Activated CD8-positive, alpha-beta memory T cell treated with anti-CD3 and anti-CD28 coated beads for 1 hour (primary cell): ENCODE results near the gene SHE.
"Not testable (repeated sequence)": the region's sequence is repeated elsewhere in the genome, so short reads cannot be mapped to it uniquely, and the experiment has no call there.

Experiments
- DNase-seq, 2 donors: peaks; one replicate each; pipeline ENCODE4 v3.0.0-alpha.2; 2020; ENCODE audit warnings: low read depth in 1 of 2; ENCODE audit errors: extremely low read depth in 1 of 2

SHE gene

DNA sequence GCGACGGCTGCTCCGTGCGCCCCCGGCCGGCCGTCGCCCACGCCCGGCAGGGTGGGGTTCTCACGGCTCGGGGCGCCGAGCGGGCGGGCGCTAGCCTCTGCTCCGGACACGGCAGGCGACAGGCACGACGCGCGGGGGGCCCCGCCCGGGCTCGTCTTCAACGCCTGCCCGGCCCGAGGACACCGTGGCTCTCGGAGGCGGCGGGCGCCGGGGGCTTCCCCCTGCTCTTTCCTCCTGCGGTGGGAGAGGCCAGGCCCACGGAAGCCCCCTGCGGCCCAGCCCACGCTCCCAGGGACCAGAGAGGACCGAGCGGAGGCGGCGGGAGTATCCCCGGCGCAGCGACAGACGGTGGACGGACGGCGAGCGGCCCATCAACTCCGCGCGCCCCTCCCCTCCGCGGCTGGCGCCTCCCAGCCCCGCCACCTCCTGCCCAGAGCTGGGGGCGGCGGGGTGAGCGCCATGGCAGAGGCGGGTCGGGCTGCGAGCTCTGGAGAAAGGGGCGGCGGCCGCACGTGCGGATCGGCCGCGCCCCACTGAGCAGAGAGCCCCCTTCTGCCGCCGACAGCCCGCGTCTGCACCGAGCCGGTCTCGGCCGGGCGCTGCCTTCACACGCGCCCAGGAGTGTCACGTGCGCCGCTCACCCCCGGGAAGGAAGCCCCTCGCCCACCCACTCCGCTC lies at the start of gene SHE, which contains the start of gene TDRD10:
SHE (minus strand) TSS at position 347 of the 678 bp plus-strand sequence. CDS start 386 bp downstream, outside the sequence.
TDRD10 (plus strand) TSS at position 154 of the 678 bp plus-strand sequence. CDS start 4,685 bp downstream, outside the sequence.
- no peak for DNase-seq

DNA sequence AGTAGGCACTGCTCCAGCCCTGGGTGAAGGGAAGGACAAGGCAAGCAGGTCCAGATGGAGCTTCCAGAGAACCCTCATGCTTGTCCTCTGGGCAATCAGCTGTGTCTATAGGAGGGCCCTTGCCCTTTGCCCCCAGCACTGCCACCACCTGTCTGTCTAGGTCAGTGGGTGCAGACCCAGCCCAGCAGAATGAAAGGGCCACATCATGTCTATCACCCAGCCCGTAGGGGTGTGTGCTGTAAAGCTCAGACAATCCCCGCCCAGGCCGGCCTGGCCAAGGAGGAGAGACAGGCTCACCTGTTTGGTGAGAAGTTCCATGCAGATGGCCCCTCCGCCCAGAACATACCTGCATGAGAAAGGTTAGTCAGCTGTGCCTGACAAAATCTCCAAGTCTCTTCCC lies 49.3 kb upstream of the SHE start:
- DNase-seq, result no peak

DNA sequence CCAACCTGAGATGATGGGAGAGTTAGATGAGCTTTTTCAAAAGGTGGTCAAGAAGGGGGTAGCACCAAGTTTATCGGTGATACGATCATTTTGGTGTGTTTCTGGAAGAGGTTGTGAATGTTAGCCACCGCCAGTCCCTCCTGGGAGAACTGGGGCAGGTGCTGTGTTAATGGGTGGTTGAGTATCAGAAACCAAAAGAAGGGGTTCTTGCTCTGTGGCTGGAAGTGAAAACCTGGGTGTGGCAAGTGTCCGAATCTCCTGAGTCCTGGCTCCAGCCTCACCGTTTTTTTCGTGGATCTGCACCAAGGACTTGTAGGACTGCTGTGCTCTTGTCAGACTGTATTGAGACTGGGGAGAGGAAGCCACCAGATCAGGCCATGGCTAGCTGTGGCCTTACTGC lies 48.4 kb upstream of the SHE start:
- no peak for DNase-seq

DNA sequence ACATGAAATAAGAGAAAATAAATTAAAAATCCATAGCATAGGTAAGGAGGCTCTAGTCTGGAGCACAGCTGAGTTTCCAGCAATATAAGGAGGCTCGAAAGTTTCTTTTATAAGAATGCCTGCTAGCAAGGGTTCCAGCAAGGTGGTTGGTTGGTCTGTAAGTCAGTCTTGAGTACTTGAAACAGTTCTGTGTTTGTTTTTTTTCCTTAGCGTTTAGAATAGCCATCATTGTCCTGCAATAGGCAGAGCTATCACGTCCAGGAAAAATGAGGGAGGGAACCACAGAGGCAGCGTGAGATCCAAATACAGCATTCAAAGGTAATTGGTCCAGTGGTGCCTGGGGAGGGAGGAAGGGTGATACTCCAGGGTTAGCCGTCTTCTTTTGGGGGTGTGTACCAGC lies 47.9 kb upstream of the SHE start:
- DNase-seq, result no peak

DNA sequence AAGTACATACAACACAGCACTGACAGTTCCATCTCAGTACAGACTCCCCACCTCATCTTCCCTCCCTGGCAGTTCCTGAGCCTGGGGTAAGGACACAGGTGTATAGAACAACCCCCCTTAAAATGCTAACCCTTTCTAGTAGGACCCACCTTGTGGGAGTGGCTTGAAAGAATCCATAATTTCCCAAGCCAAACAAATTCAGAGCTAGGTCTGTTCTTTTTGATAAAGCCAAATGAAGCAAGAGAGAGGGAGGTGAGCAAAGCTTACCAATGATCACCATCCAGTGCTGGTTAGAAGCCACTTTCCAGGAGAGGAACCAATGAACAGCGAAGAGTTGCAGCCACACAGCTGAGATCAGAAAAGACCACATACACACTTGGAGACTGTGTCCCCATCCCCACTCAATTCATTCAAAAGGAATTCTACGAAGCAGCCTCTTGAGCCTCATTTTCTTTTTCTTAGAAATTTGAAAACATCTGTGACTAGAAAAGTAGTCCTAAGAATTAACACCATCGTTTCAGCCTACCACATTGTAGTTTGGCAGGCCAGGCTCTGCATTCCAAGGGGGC lies 47.1 kb upstream of the SHE start:
- no peak for DNase-seq

DNA sequence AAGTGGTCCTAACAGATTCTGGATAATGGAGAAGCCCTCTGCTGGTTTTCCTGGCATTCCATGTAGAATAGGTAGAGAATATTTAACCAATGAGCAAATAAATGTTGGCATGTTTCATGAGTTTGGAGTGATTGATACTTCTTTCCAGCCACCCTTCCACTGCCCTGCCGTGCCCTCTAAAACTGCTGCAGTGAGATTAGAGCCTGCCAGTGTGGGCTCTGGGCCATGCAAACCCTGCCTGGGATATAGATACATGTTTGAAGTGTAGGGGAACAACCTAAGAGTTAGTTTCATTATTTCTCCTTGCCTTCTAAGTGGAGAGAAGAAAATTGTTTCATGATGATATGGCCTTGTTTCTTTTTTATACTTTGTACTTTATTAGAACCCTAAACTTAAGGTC lies 45.8 kb upstream of the SHE start:
- DNase-seq, result no peak

DNA sequence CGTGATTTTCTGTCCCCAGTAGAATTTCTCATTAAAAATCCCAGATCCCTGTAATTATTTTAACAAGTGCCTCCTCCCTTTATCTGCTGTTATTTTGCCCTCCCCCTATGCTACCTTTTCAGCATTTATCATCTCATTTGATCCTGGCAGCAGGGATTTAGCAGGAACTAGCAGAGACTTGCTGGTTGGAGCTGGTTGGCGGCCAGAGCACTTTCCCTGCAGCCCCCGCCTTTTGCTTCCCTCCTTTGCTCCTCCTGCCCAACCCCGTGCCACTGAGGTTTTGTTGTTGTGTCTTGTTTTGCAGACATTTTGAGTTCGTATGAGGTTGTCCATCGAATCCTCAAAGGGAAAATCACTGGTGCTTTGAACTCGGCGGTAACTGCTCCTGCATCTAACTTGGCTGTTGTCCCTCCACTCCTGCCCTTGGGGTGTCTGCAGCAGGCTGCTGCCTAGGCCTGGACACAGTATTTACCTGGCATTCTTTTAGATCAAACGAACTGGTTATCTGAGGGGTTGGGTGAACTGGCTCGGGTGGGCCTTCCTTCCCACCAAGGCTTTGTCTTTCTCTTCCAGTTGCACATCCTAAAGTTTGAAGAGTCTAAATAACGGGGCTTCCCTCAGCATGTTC lies 45.0 kb upstream of the SHE start:
- DNase-seq, result no peak

DNA sequence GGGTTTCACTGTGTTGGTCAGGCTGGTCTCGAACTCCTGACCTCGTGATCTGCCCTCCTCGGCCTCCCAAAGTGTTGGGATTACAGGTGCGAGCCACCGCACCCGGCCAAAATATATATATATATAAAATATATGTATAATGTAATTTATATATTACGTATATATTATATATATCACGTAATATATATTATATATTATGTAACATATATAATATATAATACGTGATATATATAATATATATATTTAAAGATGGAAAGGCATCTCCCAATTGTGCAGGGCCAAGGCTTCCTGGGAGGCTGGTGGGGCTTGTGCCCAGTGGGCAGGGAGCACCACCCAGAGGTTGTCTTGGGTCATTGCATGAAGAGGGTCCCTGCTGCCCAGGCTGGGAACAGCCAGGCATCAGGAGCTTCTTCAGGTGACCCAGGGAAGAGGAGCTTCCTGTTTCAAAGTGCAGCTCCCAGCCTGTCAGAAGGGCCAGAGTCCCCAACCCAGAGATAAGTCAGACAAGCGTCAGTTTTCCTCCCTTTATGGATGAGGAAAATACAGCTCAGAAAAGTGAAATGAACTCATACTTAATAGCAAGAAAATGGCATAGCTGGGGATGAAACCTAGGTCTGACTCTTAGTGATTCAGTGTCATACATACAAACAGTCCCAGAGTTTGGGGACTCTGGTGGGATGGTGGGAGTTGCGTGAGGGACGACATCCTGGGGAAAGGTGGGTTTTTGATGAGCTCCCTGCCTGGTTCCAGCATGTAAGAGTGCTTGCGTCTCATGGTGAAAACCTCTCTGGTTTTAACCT lies 44.3 kb upstream of the SHE start:
- DNase-seq, result peak in 1 of 2 donors; percentile 16

DNA sequence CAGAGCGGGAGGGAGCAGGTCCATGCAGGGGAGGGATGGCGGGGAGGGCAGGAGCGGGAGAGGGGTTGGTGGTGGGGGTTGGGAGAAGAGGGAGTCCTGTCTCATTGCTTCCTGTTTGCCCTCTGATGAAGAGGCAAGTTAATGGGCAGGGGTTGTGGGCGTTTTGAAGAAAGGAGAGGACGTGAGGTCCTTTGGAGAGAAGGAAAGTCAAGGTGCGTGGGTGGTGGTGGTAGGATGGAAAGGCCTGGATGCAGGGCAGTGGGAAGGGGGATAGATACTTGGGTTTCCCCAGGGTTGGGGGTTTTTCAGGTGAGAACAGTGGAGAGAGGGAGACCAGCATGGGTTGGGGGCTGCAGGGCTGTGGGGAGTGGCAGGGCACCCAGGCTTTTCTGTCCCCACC lies 39.0 kb upstream of the SHE start:
- DNase-seq, result no peak

DNA sequence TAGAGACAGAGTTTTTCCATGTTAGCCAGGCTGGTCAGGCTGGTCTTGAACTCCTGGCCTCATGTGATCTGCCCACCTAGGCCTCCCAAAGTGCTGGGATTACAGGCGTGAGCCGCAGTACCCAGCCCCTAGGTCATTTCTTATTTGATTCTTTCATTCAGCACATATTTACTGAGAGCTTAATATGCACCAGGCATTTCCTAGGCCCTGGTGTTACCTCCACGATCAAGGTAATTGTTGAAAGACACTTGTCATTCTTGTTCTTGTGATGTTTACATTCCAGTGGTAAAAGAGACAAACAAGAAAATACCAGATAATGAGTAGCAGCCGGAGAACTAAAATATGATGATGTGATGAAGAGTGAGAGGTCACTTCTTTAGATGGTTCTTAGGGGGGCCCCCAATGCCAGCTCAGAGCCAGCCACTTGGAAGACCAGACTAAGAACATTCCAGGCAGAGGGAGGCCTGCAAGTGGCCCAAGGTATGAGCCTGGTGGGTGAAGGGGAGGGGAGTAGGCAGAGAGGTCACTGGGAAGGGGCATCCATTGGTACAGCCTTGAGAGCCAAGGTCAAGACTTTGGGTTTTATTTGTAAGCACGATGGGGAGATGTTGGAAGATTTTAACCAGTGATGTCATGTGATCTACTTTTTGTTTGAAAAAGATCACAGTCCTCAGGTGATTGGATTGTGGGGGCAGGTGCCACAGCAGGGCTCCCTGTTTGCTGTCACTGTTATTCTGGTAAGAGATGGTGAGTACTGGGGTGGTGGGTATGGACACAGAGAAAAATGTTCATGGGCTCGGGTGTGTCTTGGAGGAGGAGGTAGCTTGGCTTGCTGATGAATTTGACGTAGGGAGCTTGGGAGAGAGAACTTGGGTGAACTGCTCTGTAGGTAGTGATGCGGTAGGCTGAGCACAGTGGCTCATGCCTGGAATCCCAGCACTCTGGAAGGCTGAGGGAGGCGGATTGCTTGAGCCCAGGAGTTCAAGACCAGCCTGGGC lies 37.6 kb upstream of the SHE start:
- DNase-seq, result no peak

DNA sequence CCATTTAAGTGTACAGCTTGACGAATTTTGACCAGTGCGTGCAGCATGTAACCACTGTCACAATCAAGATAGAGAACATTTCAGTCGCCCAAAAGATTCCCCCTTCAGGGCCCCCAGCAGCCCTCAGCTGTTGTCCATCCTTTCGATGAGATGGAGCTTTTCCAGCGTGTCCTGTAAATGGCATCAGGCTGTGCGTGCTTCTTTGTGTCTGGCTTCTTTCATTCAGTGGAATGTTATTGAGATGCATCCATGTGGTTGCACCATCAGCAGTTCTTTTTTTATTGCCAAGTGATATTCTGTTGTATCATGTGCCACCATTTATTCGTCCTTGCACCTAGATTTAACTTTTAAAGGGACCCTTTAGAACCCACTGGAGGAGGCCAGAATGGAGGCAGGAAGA lies 34.4 kb upstream of the SHE start:
- DNase-seq, result no peak

DNA sequence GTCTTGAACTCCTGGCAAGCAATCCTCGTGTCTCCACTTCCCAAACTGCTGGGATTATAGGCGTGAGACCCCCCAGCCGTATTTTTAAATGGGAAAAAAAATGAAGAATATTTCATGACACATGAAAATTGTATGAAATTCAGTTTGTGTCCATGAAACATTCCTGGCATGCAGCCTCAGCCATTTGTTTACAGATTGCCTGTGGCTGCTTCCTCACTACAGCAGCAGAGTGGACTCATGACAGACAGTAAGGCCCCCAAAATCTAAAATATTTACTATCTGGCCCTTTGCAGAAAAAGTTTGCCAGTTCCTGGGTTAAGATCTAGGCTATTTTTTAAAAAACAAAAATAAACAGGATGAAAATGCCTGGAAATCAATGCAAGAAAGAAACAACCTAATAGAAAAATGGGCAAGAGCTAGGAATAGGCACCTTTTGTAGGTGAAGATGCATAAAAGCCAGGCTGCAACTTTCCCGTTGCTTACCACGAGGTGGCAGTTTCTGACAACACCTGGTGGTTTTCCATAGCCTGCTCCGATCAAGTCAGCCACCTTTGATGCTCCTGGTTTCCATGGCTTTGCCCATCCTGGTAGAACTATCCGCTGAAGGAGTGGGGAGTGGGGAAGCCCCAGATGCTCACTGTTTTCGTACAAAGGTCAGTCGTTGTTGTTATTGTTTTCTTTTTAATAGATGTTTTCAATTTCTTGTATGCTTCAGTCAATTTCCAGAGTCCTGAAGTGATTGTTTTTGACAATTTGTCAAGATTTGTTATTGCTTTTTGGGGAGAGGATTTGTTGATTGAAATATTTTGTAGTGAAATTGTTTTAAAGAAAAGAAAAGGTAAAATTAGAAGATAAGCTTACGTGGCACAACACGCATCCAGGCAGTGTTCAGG lies 32.0 kb upstream of the SHE start:
- DNase-seq, result no peak

DNA sequence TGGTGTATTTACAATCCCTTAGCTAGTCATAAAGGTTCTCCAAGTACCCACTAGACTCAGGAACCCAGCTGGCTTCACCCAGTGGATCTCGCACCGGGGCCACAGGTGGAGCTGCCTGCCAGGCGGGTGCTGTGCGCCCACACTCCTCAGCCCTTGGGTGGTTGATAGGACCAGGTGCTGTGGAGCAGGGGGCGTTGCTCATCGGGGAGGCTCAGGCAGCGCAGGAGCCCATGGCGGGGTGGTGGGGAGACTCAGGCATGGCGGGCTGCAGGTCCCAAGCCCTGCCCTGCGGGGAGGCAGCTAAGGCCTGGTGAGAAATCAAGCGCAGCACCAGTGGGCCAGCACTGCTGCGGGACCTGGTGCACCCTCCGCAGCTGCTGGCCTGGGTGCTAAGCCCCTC lies 29.7 kb upstream of the SHE start:
- DNase-seq, result not testable (repeated sequence)

DNA sequence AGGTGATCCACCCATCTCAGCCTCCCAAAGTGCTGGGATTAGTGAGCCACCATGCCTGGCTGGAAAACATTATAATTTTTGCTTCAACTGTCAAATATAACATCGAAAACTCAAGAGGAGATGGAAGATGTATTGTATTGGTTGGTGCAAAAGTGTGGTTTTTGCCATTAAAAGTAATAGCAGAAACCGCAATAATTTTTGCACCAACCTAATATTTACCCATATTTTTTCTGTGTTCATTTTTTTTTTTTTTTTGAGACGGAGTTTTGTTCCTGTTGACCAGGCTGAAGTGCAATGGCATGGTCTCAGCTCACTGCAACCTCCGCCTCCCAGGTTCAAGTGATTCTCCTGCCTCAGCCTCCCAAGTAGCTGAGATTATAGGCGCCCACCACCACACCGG lies 27.1 kb upstream of the SHE start:
- DNase-seq, result no peak

DNA sequence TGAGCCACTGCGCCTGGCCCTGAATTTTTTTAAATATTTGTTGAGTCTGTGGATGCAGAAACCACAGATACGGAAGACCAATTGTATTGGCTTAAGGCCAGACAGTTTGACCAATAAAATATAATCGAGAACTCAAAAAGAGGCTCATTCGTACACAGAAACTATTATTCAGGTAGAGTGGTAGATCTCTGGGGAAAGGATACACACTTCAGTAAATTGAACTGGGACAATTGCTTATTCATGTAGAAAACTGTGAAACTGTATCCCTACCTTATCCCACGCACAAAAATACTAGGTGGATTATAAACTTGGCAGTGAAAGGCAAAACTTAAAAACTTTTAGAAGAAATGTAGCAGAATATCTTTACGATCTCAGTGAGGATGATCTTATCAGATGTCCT lies 25.0 kb upstream of the SHE start:
- DNase-seq, result no peak

DNA sequence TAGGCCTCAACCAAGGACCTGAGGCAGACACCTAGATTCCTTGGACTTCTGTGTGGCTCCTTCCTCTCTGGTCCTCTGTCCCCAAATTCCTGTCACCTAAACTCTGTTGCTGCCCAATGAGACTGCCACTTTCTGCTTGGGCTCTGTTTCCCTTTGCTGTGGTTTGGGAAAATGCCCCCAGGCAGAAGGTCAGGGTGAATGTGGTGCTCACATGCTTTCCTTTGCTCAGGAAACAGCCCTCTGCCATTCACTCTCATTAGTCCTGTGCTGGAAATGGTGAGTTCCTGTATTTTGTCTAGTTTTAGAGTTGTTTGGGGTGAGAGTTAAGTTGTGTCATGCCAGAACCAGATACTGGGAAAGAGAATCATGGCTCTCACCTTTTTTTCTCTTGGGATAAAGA lies 22.7 kb upstream of the SHE start:
- DNase-seq, result no peak

DNA sequence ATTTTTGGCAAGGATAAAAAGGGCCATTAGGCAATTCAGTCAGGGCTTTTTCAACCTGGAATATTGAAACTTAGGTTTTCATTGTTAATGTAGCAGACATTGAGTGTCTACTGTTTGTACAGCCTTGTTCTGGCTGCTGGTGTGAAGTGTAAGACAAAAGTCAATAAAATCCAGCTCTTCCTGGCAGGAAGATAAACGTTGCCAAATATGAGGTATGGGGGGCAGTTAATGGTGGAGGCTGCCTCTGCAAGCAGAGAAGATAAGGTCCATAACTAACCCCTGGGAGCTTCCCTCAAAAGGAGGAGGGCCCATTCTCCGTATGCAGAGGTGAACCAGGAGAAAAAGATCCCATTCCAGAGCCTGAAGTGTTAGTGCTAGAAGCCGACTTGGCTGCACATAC lies 19.5 kb upstream of the SHE start:
- DNase-seq, result no peak

DNA sequence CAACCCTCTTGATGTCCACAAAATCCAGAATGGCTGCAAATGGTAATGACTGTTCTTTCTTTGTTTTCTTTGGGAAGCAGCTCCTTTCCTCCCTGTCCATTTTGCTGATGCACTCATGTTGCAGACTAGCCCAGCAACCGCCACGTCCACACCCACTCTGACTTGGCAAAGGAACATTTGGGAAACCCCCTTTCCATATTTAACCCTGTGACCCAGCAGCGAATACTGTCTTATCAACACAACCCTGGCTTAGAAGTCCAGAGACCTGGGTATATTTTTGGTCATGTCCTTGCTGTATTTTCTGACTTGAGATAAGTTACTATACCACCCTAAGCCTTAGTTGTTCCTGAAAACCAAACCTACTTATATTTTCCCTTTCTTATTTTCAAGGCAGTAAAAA lies 18.1 kb upstream of the SHE start:
- DNase-seq, result no peak

DNA sequence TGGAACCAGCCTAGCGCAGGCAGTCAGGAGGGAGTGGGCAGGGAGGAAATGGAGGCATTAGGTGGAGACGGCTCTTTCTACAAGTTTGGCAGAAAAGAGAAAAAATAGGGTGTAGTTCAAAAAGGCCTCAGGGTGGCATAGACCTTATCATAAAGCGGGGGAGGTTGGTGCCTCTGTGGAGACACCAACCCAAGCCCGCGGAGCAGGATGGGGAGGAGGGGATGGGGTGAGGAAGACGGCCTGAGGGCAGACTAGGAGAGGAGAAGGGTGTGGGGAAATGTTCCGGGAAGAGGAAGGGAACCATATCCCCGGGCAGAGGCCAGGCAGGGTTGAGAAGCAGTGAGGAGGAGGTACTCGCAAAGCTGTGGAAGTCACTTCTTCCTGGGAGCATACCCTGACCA lies 17.4 kb upstream of the SHE start:
- no peak for DNase-seq
